NCI-H1436 (cell line): ENCODE results near the gene UGT2B10.

Experiments used
- DNase-seq: peaks from one replicate; lab custom pipeline; 2025; lab: John Stamatoyannopoulos, UW

Gene UGT2B10

DNA sequence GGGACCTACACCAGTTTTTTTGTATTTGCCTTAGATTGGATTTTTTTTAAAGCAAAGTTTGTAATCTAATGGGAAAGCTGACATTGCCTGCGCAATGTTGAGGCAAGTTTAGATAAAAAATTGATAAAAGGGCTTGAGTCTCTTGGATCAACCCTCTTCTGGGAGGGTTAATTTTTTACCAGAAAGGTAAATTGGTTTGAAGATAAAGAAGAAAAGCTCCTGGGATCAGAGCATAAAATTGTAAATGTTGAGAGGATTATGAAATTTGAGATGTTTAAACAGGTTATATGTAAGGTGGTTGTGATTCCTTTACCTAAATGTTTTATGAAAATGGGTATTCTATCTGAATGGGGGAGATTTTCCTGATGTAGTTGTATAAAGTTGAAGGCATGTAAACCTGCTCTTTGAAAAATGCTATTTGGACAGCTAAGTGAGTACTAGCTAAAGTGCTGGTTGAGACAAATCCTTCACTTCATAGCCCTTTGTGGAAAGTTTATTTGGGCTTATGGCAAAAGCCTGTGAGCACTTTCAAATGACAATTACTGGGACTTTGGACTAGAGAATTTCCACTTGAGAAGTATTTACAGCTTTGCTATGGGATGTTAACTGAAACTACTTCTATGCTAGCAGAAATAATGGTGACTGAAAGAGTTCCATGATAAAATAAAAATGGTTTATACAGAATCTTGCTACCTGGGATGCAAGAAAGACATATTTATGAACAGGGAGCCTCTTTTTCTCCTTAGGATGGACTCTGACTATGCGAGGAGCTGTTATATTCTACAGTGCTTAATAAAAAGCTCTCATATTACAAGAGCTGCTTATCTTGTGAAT is 56.2 kb downstream of the UGT2B10 start:
- DNase-seq, result no peak

DNA sequence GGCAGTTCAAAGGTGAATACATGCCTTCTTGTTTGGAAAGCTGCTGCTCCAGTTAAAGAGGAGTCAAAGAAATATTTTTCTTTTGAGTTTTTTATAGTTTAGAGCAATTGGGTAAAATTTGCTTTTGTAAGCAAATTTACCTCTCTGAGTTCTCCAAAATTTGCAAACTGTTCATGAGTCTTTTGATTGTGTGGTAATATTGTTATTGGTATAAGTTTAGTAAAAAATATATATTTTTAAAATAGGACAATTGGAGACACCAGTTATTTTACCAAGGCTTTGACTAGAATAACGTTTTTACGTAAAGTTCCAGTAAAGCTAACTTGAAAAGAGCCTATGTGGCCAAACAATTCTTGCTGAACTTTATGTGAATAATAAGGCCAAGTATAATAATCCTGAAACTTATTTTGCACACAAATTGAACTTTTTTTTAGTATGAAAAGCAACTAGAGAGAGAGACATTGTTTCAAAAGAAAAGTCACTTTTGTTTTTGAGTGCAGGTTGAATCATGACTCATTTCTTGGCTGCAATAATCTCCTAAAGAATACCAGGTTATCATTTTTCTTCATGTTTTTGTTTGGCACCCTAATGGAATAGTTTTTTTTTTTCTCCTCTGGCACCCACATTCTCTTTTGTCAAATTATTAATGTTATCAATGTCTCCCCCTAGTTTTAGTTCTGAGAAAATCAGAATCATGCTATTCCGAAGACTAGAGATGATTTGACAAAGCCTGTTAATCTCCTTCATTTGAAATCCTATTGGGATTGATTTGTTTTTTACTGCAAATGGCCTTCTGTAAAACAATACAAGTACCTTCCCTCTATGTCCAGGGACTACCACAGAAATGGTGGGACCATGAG is 57.1 kb downstream of the UGT2B10 start:
- DNase-seq, result no peak

DNA sequence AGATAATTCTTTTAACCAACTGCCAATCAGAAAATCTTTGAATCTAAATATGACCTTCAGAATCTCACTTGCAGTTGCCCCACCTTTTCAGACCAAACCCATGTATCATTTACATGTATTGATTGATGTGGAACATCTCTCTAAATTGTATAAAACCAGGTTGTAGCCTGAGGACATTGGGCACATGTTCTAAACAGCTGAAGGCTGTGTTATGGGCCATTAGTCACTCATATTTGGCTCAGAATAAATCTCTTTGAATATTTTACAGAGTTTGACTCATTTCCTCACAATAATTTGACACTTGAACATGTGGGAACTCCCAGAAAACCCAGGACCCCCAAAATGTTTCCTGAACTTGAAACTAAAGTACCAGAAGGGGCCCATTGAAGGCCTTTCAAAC is 58.7 kb downstream of the UGT2B10 start:
- DNase-seq, result no peak

DNA sequence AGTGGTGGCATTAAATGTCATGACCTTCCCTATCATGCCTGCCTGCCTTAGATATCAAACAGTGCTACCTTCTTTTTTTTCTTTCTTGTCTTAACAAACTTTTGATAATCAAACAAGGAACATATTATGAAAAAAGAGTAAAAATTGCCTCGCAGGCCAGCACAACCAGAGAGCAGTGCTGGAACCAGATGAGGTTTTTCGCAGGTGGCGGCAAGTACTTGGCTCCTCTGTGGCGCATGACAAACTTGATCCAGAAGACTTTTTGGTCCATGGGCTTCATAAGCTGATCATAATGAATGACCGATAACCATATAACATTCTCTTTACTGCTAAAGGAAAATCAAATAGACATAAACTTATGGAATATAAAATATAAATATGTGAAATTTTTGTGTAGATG is 61.8 kb downstream of the UGT2B10 start:
- DNase-seq, result no peak

DNA sequence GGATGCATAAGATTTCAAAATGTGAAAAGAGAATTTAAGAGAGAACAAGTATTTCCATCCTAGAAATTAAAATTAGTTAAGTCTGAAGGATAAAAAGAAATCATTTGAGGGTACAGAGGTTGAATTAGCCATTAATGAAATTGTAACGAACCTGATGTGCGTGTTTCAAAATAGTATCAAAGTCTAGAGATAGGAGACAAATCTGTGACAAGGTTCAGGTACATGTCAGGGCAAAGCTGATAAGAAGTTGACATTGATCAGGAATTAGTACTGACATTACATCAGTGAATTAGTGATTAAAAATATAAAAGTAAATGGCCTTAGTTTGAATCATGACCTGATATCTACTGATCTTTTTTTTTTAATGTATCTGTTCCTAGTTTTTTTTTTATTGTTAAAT is 62.3 kb downstream of the UGT2B10 start:
- no peak for DNase-seq
